Left forelimb (tissue), 1 donor: Measurements from ENCODE around the gene KRTAP2-4.
"Not testable (repeated sequence)": the region's sequence is repeated elsewhere in the genome, so short reads cannot be mapped to it uniquely, and the experiment has no call there.

ENCODE experiments used
- DNase-seq: peaks from one replicate; pipeline ENCODE4 v3.0.0-alpha.2; 2018; ENCODE audit warnings: low spot score

The KRTAP2-4 gene

GRCh38 chr17:41037853-41038350 lies 27.8 kb downstream of the KRTAP2-4 start:
- DNase-seq: no peak

GRCh38 chr17:41034346-41034935 lies 31.2 kb downstream of the KRTAP2-4 start, which contains the start of gene KRTAP1-3:
TSS of gene KRTAP1-3 (minus strand) at chr17:41034874. CDS start at chr17:41034821, 53 bp downstream.
- not testable (repeated sequence) for DNase-seq

- DNase-seq: no peak
Observed at GRCh38 chr17:41029633-41030245, 35.9 kb downstream of the KRTAP2-4 start, which contains the start of gene KRTAP1-4. TSS of gene KRTAP1-4 (minus strand) at chr17:41030195. CDS start at chr17:41030078, 117 bp downstream.

- no peak for DNase-seq
Observed at GRCh38 chr17:41026715-41027471, 38.8 kb downstream of the KRTAP2-4 start, which contains the start of gene KRTAP1-5. TSS of gene KRTAP1-5 (minus strand) at chr17:41027208. CDS start at chr17:41027155, 53 bp downstream.

- DNase-seq: no peak
Observed at GRCh38 chr17:41024697-41025096, 41.0 kb downstream of the KRTAP2-4 start.

- no peak for DNase-seq
Observed at GRCh38 chr17:41020336-41020735, 45.3 kb downstream of the KRTAP2-4 start.

GRCh38 chr17:41019415-41019814 lies 46.3 kb downstream of the KRTAP2-4 start:
- no peak for DNase-seq

GRCh38 chr17:41018541-41018940 lies 47.1 kb downstream of the KRTAP2-4 start:
- no peak for DNase-seq

- DNase-seq: no peak
Observed at GRCh38 chr17:41016578-41017215, 49.0 kb downstream of the KRTAP2-4 start.

GRCh38 chr17:41015454-41015853 lies 50.2 kb downstream of the KRTAP2-4 start:
- no peak for DNase-seq
